ENCODE data around the gene AP1M1.

Gene AP1M1

GRCh38 chr19:16233836-16234551 lies 36.3 kb downstream of the AP1M1 start:
- DNase-seq: no peak

GRCh38 chr19:16234552-16235445 lies 37.1 kb downstream of the AP1M1 start:
- no peak for DNase-seq

GRCh38 chr19:16235811-16236652 lies 38.3 kb downstream of the AP1M1 start:
- DNase-seq: no peak

GRCh38 chr19:16244091-16244490 lies 46.4 kb downstream of the AP1M1 start:
- no peak for DNase-seq

- peak; percentile 92 for DNase-seq
Observed at GRCh38 chr19:16247353-16248182, 49.9 kb downstream of the AP1M1 start.

- no peak for DNase-seq
Observed at GRCh38 chr19:16248380-16249023, 50.8 kb downstream of the AP1M1 start.

GRCh38 chr19:16249826-16250404 lies 52.2 kb downstream of the AP1M1 start:
- DNase-seq: no peak

- no peak for DNase-seq
Observed at GRCh38 chr19:16252459-16253205, 54.9 kb downstream of the AP1M1 start.

- no peak for DNase-seq
Observed at GRCh38 chr19:16254851-16255408, 57.2 kb downstream of the AP1M1 start.

- DNase-seq: no peak
Observed at GRCh38 chr19:16257509-16258002, 59.8 kb downstream of the AP1M1 start.

GRCh38 chr19:16258440-16258903 lies 60.8 kb downstream of the AP1M1 start:
- DNase-seq: peak; percentile 63

GRCh38 chr19:16259385-16260159 lies 61.9 kb downstream of the AP1M1 start:
- DNase-seq: no peak

GRCh38 chr19:16260160-16260811 lies 62.6 kb downstream of the AP1M1 start:
- DNase-seq: no peak

GRCh38 chr19:16260812-16261161 lies 63.1 kb downstream of the AP1M1 start:
- no peak for DNase-seq

- no peak for DNase-seq
Observed at GRCh38 chr19:16261584-16262368, 64.1 kb downstream of the AP1M1 start.

- DNase-seq: no peak
Observed at GRCh38 chr19:16262618-16263017, 64.9 kb downstream of the AP1M1 start.

- no peak for DNase-seq
Observed at GRCh38 chr19:16263141-16263761, 65.5 kb downstream of the AP1M1 start.
